Renal cortical epithelial cell (primary cell): Measurements from ENCODE around the gene NCKIPSD. TPM values are rescaled to one million over a fixed set of nuclear protein-coding genes. Genes with fewer than 3 reads are reported as not detected.

Source experiments
- total RNA-seq: library from RNA; depleted of rRNA; stranded (reverse); fragments of >200 nt; gene quantifications from 2 replicates; pipeline ENCODE4 v1.2.3, GENCODE V29; 2014

Gene NCKIPSD
- total RNA-seq, 1 donor from 2014 or later = 26.7 TPM

Other genes starting within 250 kb of the NCKIPSD start
- 24.0 and 37.5 TPM in 2 replicates for gene CCDC51, start 245.8 kb downstream of the NCKIPSD start, total RNA-seq
- gene TMA7, start 245.7 kb downstream of the NCKIPSD start, total RNA-seq = 201 and 228 TPM in 2 replicates
- 4.3 and 5.2 TPM in 2 replicates for gene ATRIP, start 239.2 kb downstream of the NCKIPSD start, total RNA-seq
- gene SHISA5, start 181.7 kb downstream of the NCKIPSD start, total RNA-seq = 116 and 143 TPM in 2 replicates
- 11.3 and 38.2 TPM in 2 replicates for gene PFKFB4, start 129.1 kb downstream of the NCKIPSD start, total RNA-seq
- 4.0 and 11.5 TPM in 2 replicates for gene UCN2, start 122.1 kb downstream of the NCKIPSD start, total RNA-seq
- gene COL7A1, start 90.6 kb downstream of the NCKIPSD start, total RNA-seq = 129 and 165 TPM in 2 replicates
- 549 and 618 TPM in 2 replicates for gene UQCRC1, start 76.3 kb downstream of the NCKIPSD start, total RNA-seq
- not detected in 2 replicates for gene TMEM89, start 64.1 kb downstream of the NCKIPSD start, total RNA-seq
- gene SLC26A6, start 50.5 kb downstream of the NCKIPSD start, total RNA-seq = 21.0 and 45.5 TPM in 2 replicates
- gene CELSR3, start 23.0 kb downstream of the NCKIPSD start, total RNA-seq = 1.9 and 2.7 TPM in 2 replicates
- 50.7 and 96.5 TPM in 2 replicates for gene IP6K2, start 31.3 kb upstream of the NCKIPSD start, total RNA-seq
- 33.5 and 44.5 TPM in 2 replicates for gene PRKAR2A, start 162.0 kb upstream of the NCKIPSD start, total RNA-seq
- 22.4 and 23.4 TPM in 2 replicates for gene SLC25A20, start 213.0 kb upstream of the NCKIPSD start, total RNA-seq
- 63.2 and 79.8 TPM in 2 replicates for gene ARIH2, start 232.9 kb upstream of the NCKIPSD start, total RNA-seq